ENCODE data around the gene SLC43A1. TPM values are rescaled to one million over a fixed set of nuclear protein-coding genes. Genes with fewer than 3 reads are reported as not detected.

Gene SLC43A1
- total and polyA plus RNA-seq, 2 experiments from 2014 or later: 19.6 to 49.7 TPM

GRCh38 chr11:57461841-57462489 is 53.5 kb downstream of the SLC43A1 start:
- H3K9me2 ChIP-seq (ENCODE audit: insufficient read depth): no peaks in the 10 kb centered on the region
- no peak for TF ChIP-seq JUNB (IDR thresholded peaks at IDR 0.05; ENCODE audit: unreplicated experiment)
- TF ChIP-seq ZNF462 (CRISPR knock-in tag; IDR thresholded peaks at IDR 0.05): no peak
- H3K36me3 Mint-ChIP-seq (ENCODE audit: low read depth): peaks cover 11% of the 10 kb centered on the region; the same call in 2 of the 3 replicates
- no peak overlapping the region for H3K27ac ChIP-seq (ENCODE audit: low read depth)
- H3K36me3 ChIP-seq (ENCODE audit: insufficient read depth): no peaks in the 10 kb centered on the region; the same call in 1 of the 2 replicates
- H3K4me3 ChIP-seq: peak overlapping the region; percentile 93
- peaks cover 38% of the 10 kb centered on the region for H3K27me3 ChIP-seq (ENCODE audit: insufficient read depth)
- peaks cover 17% of the 10 kb centered on the region for H3K79me2 ChIP-seq (replicated peaks; ENCODE audit: insufficient read depth)
- no peaks in the 10 kb centered on the region; the same call in 1 of the 3 replicates for H3K9me3 Mint-ChIP-seq
- peak overlapping the region; percentile 85 for H3K4me3 Mint-ChIP-seq
- no peak for ATAC-seq
- DNase-seq (ENCODE audit: low spot score): no peak
- peaks cover 43% of the 10 kb centered on the region for H3K4me1 ChIP-seq (ENCODE audit: insufficient read depth)
- H3K4me1 Mint-ChIP-seq: peaks cover 55% of the 10 kb centered on the region
- H3K4me2 ChIP-seq: peak overlapping the region; percentile 100
- peaks cover 53% of the 10 kb centered on the region for H3K27me3 Mint-ChIP-seq (ENCODE audit: insufficient read depth, low read depth, poor library complexity)
- H3K27ac Mint-ChIP-seq: no peak overlapping the region
- H4K20me1 ChIP-seq (replicated peaks; ENCODE audit: insufficient read depth): no peaks in the 10 kb centered on the region; the same call in 1 of the 2 replicates
- 0 out of 2 replicates have a peak, but pooled peaks cover 6% of the 10 kb centered on the region for H3F3A ChIP-seq (replicated peaks; ENCODE audit: low read depth)
- no peak overlapping the region for H2AFZ ChIP-seq
